ENCODE data around the gene IRF7.
"Not testable (repeated sequence)": the region's sequence is repeated elsewhere in the genome, so short reads cannot be mapped to it uniquely, and the experiment has no call there.

IRF7 gene

GRCh38 chr11:654444-654843, 38.7 kb upstream of the IRF7 start:
- H3K9me3 ChIP-seq (replicated peaks; ENCODE audit: low read length); H3K27me3 ChIP-seq (ENCODE audit: control insufficient read depth, insufficient read depth, low read length); H3K4me2 ChIP-seq (ENCODE audit: low read length); H3K9ac ChIP-seq (ENCODE audit: low read depth, low read length); H3K4me1 ChIP-seq (ENCODE audit: control insufficient read depth, insufficient read depth, low read length); H3K4me3 ChIP-seq (ENCODE audit: low read length): not testable (repeated sequence)
- peaks cover 23% of the 10 kb centered on the region for H3K36me3 ChIP-seq (ENCODE audit: insufficient read depth, low read length)

GRCh38 chr11:653837-654236, 38.1 kb upstream of the IRF7 start:
- Histone ChIP-seq H3K4me1 (ENCODE audit: control insufficient read depth, insufficient read depth, low read length) (no peaks in the 10 kb centered on the region), H3K36me3 (ENCODE audit: insufficient read depth, low read length) (peaks cover 23% of the 10 kb centered on the region), H3K27me3 (ENCODE audit: control insufficient read depth, insufficient read depth, low read length) (no peaks in the 10 kb centered on the region), H3K9ac (ENCODE audit: low read depth, low read length) (no peak overlapping the region), H3K9me3 (replicated peaks; ENCODE audit: low read length) (no peaks in the 10 kb centered on the region), H3K4me3 (ENCODE audit: low read length) (no peak overlapping the region), H3K4me2 (ENCODE audit: low read length) (no peak overlapping the region)

GRCh38 chr11:653136-653535, 37.4 kb upstream of the IRF7 start:
- H3K36me3 ChIP-seq (ENCODE audit: insufficient read depth, low read length), result peaks cover 17% of the 10 kb centered on the region
- H3K4me2 ChIP-seq (ENCODE audit: low read length); H3K4me1 ChIP-seq (ENCODE audit: control insufficient read depth, insufficient read depth, low read length); H3K9ac ChIP-seq (ENCODE audit: low read depth, low read length); H3K27me3 ChIP-seq (ENCODE audit: control insufficient read depth, insufficient read depth, low read length); H3K9me3 ChIP-seq (replicated peaks; ENCODE audit: low read length); H3K4me3 ChIP-seq (ENCODE audit: low read length): not testable (repeated sequence)

- H3K9me3 ChIP-seq (replicated peaks; ENCODE audit: low read length), result no peaks in the 10 kb centered on the region
- peaks cover 11% of the 10 kb centered on the region for H3K36me3 ChIP-seq (ENCODE audit: insufficient read depth, low read length)
- no peak overlapping the region for H3K9ac ChIP-seq (ENCODE audit: low read depth, low read length)
- H3K4me3 ChIP-seq (ENCODE audit: low read length), result no peak overlapping the region
- H3K27me3 ChIP-seq (ENCODE audit: control insufficient read depth, insufficient read depth, low read length), result no peaks in the 10 kb centered on the region
- H3K4me1 ChIP-seq (ENCODE audit: control insufficient read depth, insufficient read depth, low read length), result no peaks in the 10 kb centered on the region
- no peak overlapping the region for H3K4me2 ChIP-seq (ENCODE audit: low read length)
These were observed 34.7 kb upstream of the IRF7 start for GRCh38 chr11:650482-650881.

GRCh38 chr11:647672-648158, 32.0 kb upstream of the IRF7 start:
- H3K4me1 ChIP-seq (ENCODE audit: control insufficient read depth, insufficient read depth, low read length); H3K9ac ChIP-seq (ENCODE audit: low read depth, low read length); H3K4me2 ChIP-seq (ENCODE audit: low read length); H3K9me3 ChIP-seq (replicated peaks; ENCODE audit: low read length); H3K4me3 ChIP-seq (ENCODE audit: low read length); H3K27me3 ChIP-seq (ENCODE audit: control insufficient read depth, insufficient read depth, low read length): not testable (repeated sequence)
- H3K36me3 ChIP-seq (ENCODE audit: insufficient read depth, low read length), result peaks cover 15% of the 10 kb centered on the region

- Histone ChIP-seq H3K4me1 (ENCODE audit: control insufficient read depth, insufficient read depth, low read length) (no peaks in the 10 kb centered on the region), H3K4me3 (ENCODE audit: low read length) (no peak overlapping the region), H3K36me3 (ENCODE audit: insufficient read depth, low read length) (peaks cover 24% of the 10 kb centered on the region), H3K9me3 (replicated peaks; ENCODE audit: low read length) (no peaks in the 10 kb centered on the region), H3K4me2 (ENCODE audit: low read length) (no peak overlapping the region), H3K27me3 (ENCODE audit: control insufficient read depth, insufficient read depth, low read length) (no peaks in the 10 kb centered on the region), H3K9ac (ENCODE audit: low read depth, low read length) (no peak overlapping the region)
These were observed 30.5 kb upstream of the IRF7 start for GRCh38 chr11:646214-646613.

- H3K9ac ChIP-seq (ENCODE audit: low read depth, low read length), result no peak overlapping the region
- no peak overlapping the region for H3K4me2 ChIP-seq (ENCODE audit: low read length)
- no peaks in the 10 kb centered on the region for H3K9me3 ChIP-seq (replicated peaks; ENCODE audit: low read length)
- no peak overlapping the region for H3K4me3 ChIP-seq (ENCODE audit: low read length)
- H3K36me3 ChIP-seq (ENCODE audit: insufficient read depth, low read length), result peaks cover 24% of the 10 kb centered on the region
- H3K27me3 ChIP-seq (ENCODE audit: control insufficient read depth, insufficient read depth, low read length), result no peaks in the 10 kb centered on the region
- H3K4me1 ChIP-seq (ENCODE audit: control insufficient read depth, insufficient read depth, low read length), result no peaks in the 10 kb centered on the region
These were observed 29.8 kb upstream of the IRF7 start for GRCh38 chr11:645536-645935.

GRCh38 chr11:643849-644738, 28.3 kb upstream of the IRF7 start:
- Histone ChIP-seq H3K9ac (ENCODE audit: low read depth, low read length) (no peak overlapping the region), H3K4me2 (ENCODE audit: low read length) (no peak overlapping the region), H3K27me3 (ENCODE audit: control insufficient read depth, insufficient read depth, low read length) (no peaks in the 10 kb centered on the region), H3K4me1 (ENCODE audit: control insufficient read depth, insufficient read depth, low read length) (no peaks in the 10 kb centered on the region), H3K4me3 (ENCODE audit: low read length) (no peak overlapping the region), H3K36me3 (ENCODE audit: insufficient read depth, low read length) (peaks cover 19% of the 10 kb centered on the region), H3K9me3 (replicated peaks; ENCODE audit: low read length) (no peaks in the 10 kb centered on the region)

GRCh38 chr11:643366-643765, 27.6 kb upstream of the IRF7 start:
- Histone ChIP-seq H3K27me3 (ENCODE audit: control insufficient read depth, insufficient read depth, low read length) (no peaks in the 10 kb centered on the region), H3K9me3 (replicated peaks; ENCODE audit: low read length) (no peaks in the 10 kb centered on the region), H3K4me3 (ENCODE audit: low read length) (no peak overlapping the region), H3K9ac (ENCODE audit: low read depth, low read length) (no peak overlapping the region), H3K4me1 (ENCODE audit: control insufficient read depth, insufficient read depth, low read length) (no peaks in the 10 kb centered on the region), H3K36me3 (ENCODE audit: insufficient read depth, low read length) (peaks cover 19% of the 10 kb centered on the region), H3K4me2 (ENCODE audit: low read length) (no peak overlapping the region)

GRCh38 chr11:641806-642370, 26.1 kb upstream of the IRF7 start:
- H3K36me3 ChIP-seq (ENCODE audit: insufficient read depth, low read length), result peaks cover 19% of the 10 kb centered on the region
- peaks cover 7% of the 10 kb centered on the region for H3K4me1 ChIP-seq (ENCODE audit: control insufficient read depth, insufficient read depth, low read length)
- H3K9ac ChIP-seq (ENCODE audit: low read depth, low read length), result no peak overlapping the region
- H3K4me3 ChIP-seq (ENCODE audit: low read length), result no peak overlapping the region
- no peaks in the 10 kb centered on the region for H3K9me3 ChIP-seq (replicated peaks; ENCODE audit: low read length)
- no peak overlapping the region for H3K4me2 ChIP-seq (ENCODE audit: low read length)
- peaks cover 3% of the 10 kb centered on the region for H3K27me3 ChIP-seq (ENCODE audit: control insufficient read depth, insufficient read depth, low read length)

- Histone ChIP-seq H3K36me3 (ENCODE audit: insufficient read depth, low read length) (peaks cover 15% of the 10 kb centered on the region), H3K4me3 (ENCODE audit: low read length) (no peak overlapping the region), H3K4me1 (ENCODE audit: control insufficient read depth, insufficient read depth, low read length) (peaks cover 7% of the 10 kb centered on the region), H3K9me3 (replicated peaks; ENCODE audit: low read length) (no peaks in the 10 kb centered on the region), H3K4me2 (ENCODE audit: low read length) (no peak overlapping the region), H3K27me3 (ENCODE audit: control insufficient read depth, insufficient read depth, low read length) (peaks cover 3% of the 10 kb centered on the region), H3K9ac (ENCODE audit: low read depth, low read length) (no peak overlapping the region)
These were observed 24.4 kb upstream of the IRF7 start for GRCh38 chr11:640021-640706.

All from skeletal muscle satellite cell (primary cell).